ENCODE measurements around the gene FRMPD3.

The FRMPD3 gene

GRCh38 chrX:107480272-107480671 is 30.8 kb downstream of the FRMPD3 start:
- no peak for DNase-seq (ENCODE audit: low read depth)

- no peak for DNase-seq (ENCODE audit: low read depth)
These were observed 32.6 kb downstream of the FRMPD3 start for GRCh38 chrX:107482046-107482445.

GRCh38 chrX:107484002-107484726 is 34.7 kb downstream of the FRMPD3 start:
- no peak for DNase-seq (ENCODE audit: low read depth)

- DNase-seq (ENCODE audit: low read depth) = no peak
These were observed 35.6 kb downstream of the FRMPD3 start for GRCh38 chrX:107485013-107485412.

- no peak for DNase-seq (ENCODE audit: low read depth)
These were observed 43.7 kb downstream of the FRMPD3 start for GRCh38 chrX:107493141-107493540.

- DNase-seq (ENCODE audit: low read depth) = no peak
These were observed 47.3 kb downstream of the FRMPD3 start for GRCh38 chrX:107496786-107497185.
